ENCODE results near the gene IL17C. TPM values are rescaled to one million over a fixed set of nuclear protein-coding genes. Genes with fewer than 3 reads are reported as not detected.
"Not testable (repeated sequence)": the region's sequence is repeated elsewhere in the genome, so short reads cannot be mapped to it uniquely, and the experiment has no call there.

IL17C gene
- total RNA-seq, 1 donor from 2014 or later = not detected

- ATAC-seq (ENCODE audit: poor library complexity) (no peak), DNase-seq (no peak)
- intact Hi-C loops (cut with DNase I) = no loop called here
These were observed 32.1 kb upstream of the IL17C start for GRCh38 chr16:88606148-88606757.

GRCh38 chr16:88608076-88608475 is 30.3 kb upstream of the IL17C start:
- intact Hi-C loops (cut with DNase I) = no loop called here
- ATAC-seq (ENCODE audit: poor library complexity) (no peak), DNase-seq (no peak)

GRCh38 chr16:88609426-88609825 is 28.9 kb upstream of the IL17C start:
- ATAC-seq (ENCODE audit: poor library complexity); DNase-seq; intact Hi-C loops (cut with DNase I): not testable (repeated sequence)

- intact Hi-C loops (cut with DNase I) = no loop called here
- no peak for ATAC-seq (ENCODE audit: poor library complexity)
- no peak for DNase-seq
These were observed 28.3 kb upstream of the IL17C start for GRCh38 chr16:88610080-88610479.

- intact Hi-C loops (cut with DNase I) = no loop called here
- ATAC-seq (ENCODE audit: poor library complexity) = no peak
- DNase-seq = no peak
These were observed 27.2 kb upstream of the IL17C start for GRCh38 chr16:88610909-88611812.

- DNase-seq (no peak), ATAC-seq (ENCODE audit: poor library complexity) (no peak)
- intact Hi-C loops (cut with DNase I) = no loop called here
These were observed 25.1 kb upstream of the IL17C start for GRCh38 chr16:88613293-88613692.

- no peak for DNase-seq
- intact Hi-C loops (cut with DNase I) = no loop called here
These were observed 24.2 kb upstream of the IL17C start for GRCh38 chr16:88613911-88614817.

GRCh38 chr16:88614818-88615580 is 23.4 kb upstream of the IL17C start:
- intact Hi-C loops (cut with DNase I) = no loop called here
- no peak for DNase-seq
- ATAC-seq (ENCODE audit: poor library complexity) = no peak

More at GRCh38 chr16:88613911-88614817, 24.2 kb upstream of the IL17C start:
- no peak for ATAC-seq (ENCODE audit: poor library complexity)

- intact Hi-C loops (cut with DNase I) = no loop called here
- DNase-seq (no peak), ATAC-seq (ENCODE audit: poor library complexity) (peak; percentile 10)
These were observed 22.1 kb upstream of the IL17C start for GRCh38 chr16:88616320-88616719.

GRCh38 chr16:88616736-88617135 is 21.6 kb upstream of the IL17C start:
- DNase-seq (no peak), ATAC-seq (ENCODE audit: poor library complexity) (no peak)
- intact Hi-C loops (cut with DNase I) = no loop called here

- ATAC-seq (ENCODE audit: poor library complexity) (no peak), DNase-seq (no peak)
- intact Hi-C loops (cut with DNase I) = no loop called here
These were observed 20.9 kb upstream of the IL17C start for GRCh38 chr16:88617268-88618031.

- DNase-seq (no peak), ATAC-seq (ENCODE audit: poor library complexity) (peak; percentile 28)
- intact Hi-C loops (cut with DNase I) = no loop called here
These were observed 20.0 kb upstream of the IL17C start for GRCh38 chr16:88618182-88618955.

GRCh38 chr16:88618956-88619667 is 19.3 kb upstream of the IL17C start:
- ATAC-seq (ENCODE audit: poor library complexity) = peak; percentile 35
- no peak for DNase-seq
- intact Hi-C loops (cut with DNase I) = no loop called here

GRCh38 chr16:88619859-88620815 is 18.2 kb upstream of the IL17C start:
- ATAC-seq (ENCODE audit: poor library complexity) (no peak), DNase-seq (no peak)
- intact Hi-C loops (cut with DNase I) = no loop called here

GRCh38 chr16:88622125-88622524 is 16.2 kb upstream of the IL17C start:
- no peak for ATAC-seq (ENCODE audit: poor library complexity)
- no peak for DNase-seq

More at GRCh38 chr16:88622125-88622524, 16.2 kb upstream of the IL17C start:
- intact Hi-C loops (cut with DNase I) = no loop called here

Data from Right ventricle myocardium superior (tissue), 1 donor.